ENCODE measurements around the gene PLPPR3.

DNA sequence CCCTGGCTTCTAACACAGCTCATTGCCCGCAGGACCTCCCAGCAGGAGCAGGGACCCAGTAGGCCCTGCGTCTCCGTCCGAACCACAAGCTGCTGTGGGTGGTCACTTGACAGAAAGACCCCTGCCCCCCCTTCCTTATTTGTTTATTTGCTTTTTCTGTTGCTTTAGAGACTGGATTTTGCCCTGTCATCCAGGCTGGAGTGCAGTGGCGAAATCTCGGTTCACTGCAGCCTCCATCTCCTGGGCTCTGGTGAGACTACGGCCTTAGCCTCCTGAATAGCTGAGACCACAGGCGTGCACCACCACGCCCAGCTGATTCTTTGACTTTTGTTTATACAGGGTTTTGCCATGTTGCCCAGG, 32.1 kb downstream of the PLPPR3 start:
- TF ChIP-seq POLR2A (IDR thresholded peaks at IDR 0.05): no peak
- TF ChIP-seq, protein P1, sequence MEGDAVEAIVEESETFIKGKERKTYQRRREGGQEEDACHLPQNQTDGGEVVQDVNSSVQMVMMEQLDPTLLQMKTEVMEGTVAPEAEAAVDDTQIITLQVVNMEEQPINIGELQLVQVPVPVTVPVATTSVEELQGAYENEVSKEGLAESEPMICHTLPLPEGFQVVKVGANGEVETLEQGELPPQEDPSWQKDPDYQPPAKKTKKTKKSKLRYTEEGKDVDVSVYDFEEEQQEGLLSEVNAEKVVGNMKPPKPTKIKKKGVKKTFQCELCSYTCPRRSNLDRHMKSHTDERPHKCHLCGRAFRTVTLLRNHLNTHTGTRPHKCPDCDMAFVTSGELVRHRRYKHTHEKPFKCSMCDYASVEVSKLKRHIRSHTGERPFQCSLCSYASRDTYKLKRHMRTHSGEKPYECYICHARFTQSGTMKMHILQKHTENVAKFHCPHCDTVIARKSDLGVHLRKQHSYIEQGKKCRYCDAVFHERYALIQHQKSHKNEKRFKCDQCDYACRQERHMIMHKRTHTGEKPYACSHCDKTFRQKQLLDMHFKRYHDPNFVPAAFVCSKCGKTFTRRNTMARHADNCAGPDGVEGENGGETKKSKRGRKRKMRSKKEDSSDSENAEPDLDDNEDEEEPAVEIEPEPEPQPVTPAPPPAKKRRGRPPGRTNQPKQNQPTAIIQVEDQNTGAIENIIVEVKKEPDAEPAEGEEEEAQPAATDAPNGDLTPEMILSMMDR (IDR thresholded peaks at IDR 0.05): no peak
